Measurements from ENCODE around the gene AP1G1. TPM values are rescaled to one million over a fixed set of nuclear protein-coding genes. Genes with fewer than 3 reads are reported as not detected.
"Not testable (repeated sequence)": the region's sequence is repeated elsewhere in the genome, so short reads cannot be mapped to it uniquely, and the experiment has no call there.

Gene AP1G1
- total RNA-seq, 4 donors from 2014 or later, result 80.0 to 108 (median 92.4) TPM

- TF ChIP-seq CTCF (IDR thresholded peaks at IDR 0.05), result no peak
- DNase-seq (ENCODE audit: low spot score), result no peak
- no peak for ATAC-seq (ENCODE audit: low FRiP score)
Observed at GRCh38 chr16:71837150-71837549, 28.5 kb upstream of the AP1G1 start.

GRCh38 chr16:71834291-71834690 is 25.7 kb upstream of the AP1G1 start:
- ATAC-seq (ENCODE audit: low FRiP score), result no peak
- no peak for DNase-seq (ENCODE audit: low spot score)
- TF ChIP-seq CTCF (IDR thresholded peaks at IDR 0.05), result no peak

DNA sequence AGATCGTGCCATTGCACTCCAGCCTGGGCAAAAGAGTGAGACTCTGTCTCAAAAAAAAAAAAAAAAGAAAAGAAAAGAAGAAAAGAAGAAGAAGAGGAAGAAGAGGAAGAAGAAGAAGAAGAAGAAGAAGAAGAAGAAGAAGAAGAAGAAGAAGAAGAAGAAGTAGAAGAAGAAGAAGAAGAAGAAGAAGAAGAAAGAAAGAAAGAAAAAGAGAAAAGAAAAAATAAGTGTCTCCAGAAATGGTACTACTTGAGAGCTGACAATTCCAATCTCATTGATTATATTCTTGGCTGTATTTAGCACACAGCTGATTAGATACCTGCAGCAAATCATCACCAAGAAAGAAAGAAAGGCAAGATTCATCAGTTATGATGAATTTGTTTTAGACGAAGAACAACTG is 23.5 kb upstream of the AP1G1 start:
- not testable (repeated sequence) for ATAC-seq (ENCODE audit: low FRiP score); DNase-seq (ENCODE audit: low spot score)

DNA sequence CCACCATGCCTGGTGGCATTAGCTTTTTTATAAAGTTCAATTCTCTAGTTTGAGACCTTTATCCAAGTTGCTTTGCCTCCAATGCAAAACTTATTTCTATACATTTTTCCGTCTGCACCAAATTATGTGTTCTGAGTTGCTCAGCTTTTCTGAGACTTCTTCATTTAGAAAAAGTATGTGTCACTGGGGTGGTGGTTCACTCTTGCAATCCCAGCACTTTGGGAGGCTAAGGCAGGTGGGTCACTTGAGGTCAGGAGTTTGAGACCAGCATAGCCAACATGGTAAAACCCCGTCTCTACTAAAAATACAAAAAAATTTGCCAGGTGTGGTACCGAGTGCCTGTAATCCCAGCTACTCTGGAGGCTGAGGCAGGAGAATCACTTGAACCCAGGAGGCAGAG is 23.1 kb upstream of the AP1G1 start:
- not testable (repeated sequence) for DNase-seq (ENCODE audit: low spot score); ATAC-seq (ENCODE audit: low FRiP score)

DNA sequence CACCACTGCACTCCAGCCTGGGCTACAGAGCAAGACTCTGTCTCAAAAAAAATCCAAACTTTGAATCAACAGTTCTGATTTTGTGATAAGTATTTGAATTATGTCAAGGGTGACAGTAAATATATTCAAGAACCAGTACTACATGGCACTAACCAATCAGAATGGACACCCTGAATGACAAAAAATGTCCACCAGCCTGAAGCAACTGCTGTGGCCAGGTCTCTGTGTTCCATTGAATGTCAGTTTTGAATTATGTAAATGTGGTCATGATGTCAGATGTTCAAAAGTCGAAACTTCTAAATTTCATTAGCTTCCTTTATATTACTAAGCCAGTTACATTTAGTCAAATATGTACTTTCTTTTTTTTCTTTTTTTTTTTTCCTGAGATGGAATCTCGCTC is 21.7 kb upstream of the AP1G1 start:
- TF ChIP-seq CTCF (IDR thresholded peaks at IDR 0.05), result no peak
- no peak for ATAC-seq (ENCODE audit: low FRiP score)
- DNase-seq (ENCODE audit: low spot score), result no peak

DNA sequence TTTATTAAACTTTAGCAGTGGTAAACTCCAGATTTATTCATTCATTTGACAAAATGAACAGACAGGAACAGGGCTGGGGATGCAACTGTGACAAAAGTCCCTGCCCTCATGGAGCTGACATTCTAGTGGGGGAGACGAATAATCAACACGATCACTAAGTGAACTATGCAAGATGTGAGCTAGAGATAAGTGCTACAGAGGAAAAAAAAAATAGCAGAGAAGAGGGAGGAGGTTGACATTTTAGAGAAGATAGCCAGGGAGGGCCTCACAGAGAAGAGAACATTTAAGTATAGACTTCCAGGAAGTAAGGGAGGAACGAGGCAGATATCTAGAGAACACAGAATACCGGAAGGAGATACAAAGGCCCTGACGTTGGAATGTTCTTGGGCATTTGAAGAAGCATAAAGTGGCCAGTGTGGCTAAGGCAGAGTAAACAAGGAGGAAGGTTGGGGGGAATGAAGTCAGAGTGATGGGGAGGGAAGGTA is 17.9 kb upstream of the AP1G1 start:
- ATAC-seq (ENCODE audit: low FRiP score) (no peak), DNase-seq (ENCODE audit: low spot score) (no peak)
- TF ChIP-seq CTCF (IDR thresholded peaks at IDR 0.05), result no peak

GRCh38 chr16:71817155-71817500 is 8.5 kb upstream of the AP1G1 start:
- DNase-seq (ENCODE audit: low spot score); ATAC-seq (ENCODE audit: low FRiP score): not testable (repeated sequence)

DNA sequence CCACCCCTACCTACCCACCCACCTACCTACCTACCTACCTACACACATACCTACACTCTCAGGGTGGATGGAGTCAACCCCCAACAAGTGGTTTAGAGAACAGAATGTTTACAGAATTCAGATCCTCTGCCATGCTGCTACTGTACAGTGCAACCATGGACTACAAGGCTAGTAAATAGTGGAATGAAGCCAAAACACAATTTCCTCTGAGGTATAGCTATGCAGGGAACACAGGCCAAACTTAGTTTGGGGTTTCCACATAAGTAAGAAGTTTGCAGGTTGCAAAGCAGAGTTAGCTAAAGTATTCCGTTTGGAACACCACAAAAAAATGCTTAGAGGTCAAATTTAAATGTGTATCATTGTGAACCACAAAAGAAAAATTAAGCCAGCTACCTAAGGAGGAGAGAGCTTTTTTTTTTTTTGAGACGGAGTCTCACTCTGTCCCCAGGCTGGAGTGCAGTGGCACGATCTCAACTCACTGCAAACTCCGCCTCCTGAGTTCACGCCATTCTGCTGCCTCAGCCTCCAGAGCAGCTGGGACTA is 2.7 kb upstream of the AP1G1 start:
- no peak for TF ChIP-seq CTCF (IDR thresholded peaks at IDR 0.05)
- no peak for ATAC-seq (ENCODE audit: low FRiP score)
- no peak for DNase-seq (ENCODE audit: low spot score)

DNA sequence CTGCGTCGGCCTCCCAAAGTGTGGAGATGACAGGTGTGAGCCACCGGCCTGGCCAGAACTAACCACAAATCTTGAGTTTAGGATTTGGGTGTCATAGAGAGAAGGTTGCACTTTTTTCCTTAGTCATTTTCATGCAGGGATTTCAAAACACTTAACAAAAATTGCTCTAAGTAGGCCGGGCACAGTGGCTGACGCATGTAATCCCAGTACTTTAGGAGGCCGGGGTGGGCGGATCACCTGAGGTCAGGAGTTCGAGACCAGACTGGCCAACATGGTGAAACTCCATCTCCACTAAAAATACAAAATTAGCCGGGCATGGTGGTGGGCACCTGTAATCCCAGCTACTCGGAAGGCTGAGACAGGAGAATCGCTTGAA is 1.5 kb upstream of the AP1G1 start:
- DNase-seq (ENCODE audit: low spot score); ATAC-seq (ENCODE audit: low FRiP score): not testable (repeated sequence)

All from omental fat pad (tissue), 4 donors.